GM12891 (cell line): ENCODE data around the gene ITPKC.

Experiments
- POLR2A ChIP-seq: IDR thresholded peaks from 2 replicates; pipeline ENCODE4 v1.6.1; 2011; ENCODE audit warnings: low read depth, low read length, control low read depth
- POLR2AphosphoS5 ChIP-seq: IDR thresholded peaks from 2 replicates; pipeline ENCODE4 v1.6.1; 2011; ENCODE audit warnings: low read depth, low read length, control low read depth

GRCh38 chr19:40750058-40750873, 33.4 kb downstream of the ITPKC start, which contains the start of gene ACTMAP:
- TF ChIP-seq POLR2A (peak; percentile 22; the same call in 1 of the 2 replicates), POLR2AphosphoS5 (no peak; the same call in 1 of the 2 replicates)
